Measurements from ENCODE around the gene TPRN. TPM values are rescaled to one million over a fixed set of nuclear protein-coding genes. Genes with fewer than 3 reads are reported as not detected.

TPRN gene
- total RNA-seq, 1 experiment from 2014 or later, result 24.9 TPM

DNA sequence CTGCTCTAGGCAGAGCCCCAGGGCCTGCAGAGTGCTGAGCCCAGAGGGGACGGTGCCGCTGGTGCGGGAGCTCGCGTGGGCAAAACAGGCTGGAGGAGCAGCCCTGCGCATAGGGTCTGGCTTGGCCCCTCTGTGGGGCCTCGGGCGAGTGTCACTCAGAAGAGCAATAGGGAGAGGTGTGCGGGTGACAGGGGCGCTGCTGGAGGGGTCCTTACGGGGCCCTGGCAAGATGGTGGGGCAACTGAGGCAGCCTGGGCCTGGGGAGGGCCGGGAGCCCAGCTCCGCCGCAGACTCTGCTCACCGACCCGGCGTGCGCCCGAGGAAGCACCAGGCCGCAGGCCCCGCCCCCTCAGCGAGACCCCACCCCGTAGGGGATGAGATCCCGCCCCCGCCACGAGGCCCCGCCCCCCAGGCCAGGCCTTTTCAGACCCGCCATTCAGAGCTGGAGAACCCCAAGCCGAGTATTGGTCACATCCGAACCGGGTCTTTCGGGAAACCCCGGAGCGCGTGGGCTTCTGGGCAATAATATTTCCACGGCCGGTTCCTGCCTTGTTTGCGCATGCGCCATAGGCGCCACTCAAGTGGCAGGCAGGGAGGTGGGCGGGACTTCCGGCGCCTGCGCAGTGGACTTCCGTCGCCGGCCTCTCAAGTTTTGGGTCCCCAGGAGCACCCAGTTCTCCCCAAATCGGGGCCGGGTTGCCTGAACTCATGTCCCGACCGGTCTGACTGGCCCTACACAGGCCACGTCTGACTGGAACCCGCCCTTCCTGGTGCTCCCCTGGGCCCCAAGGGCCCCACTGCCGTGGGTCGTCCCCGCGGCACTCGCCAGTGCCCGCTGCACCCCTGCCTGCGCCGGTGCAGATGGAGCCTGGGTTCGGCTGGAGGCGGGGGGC lies 22.8 kb upstream of the TPRN start:
- Histone ChIP-seq H3K9me2 (ENCODE audit: insufficient read depth) (no peaks in the 10 kb centered on the region), H3K36me3 (ENCODE audit: control insufficient read depth in 1 of 2, insufficient read depth in 2 of 2, low read length in 2 of 2) (no peaks in the 10 kb centered on the region), H3K4me3 (replicated peaks in 1 of 2; ENCODE audit: low read depth in 1 of 2, low read length in 2 of 2) (peak overlapping the region; percentile 82 to 99), H2AFZ (ENCODE audit: low read depth, low read length, poor library complexity, severe bottlenecking) (no peak overlapping the region), H3K4me1 (ENCODE audit: control insufficient read depth in 1 of 2, insufficient read depth in 2 of 2, low read length in 2 of 2) (peaks cover 48 to 79% of the 10 kb centered on the region in 2 experiments), H3K27ac (ENCODE audit: low read depth, low read length) (peak overlapping the region; percentile 98), H3K79me2 (ENCODE audit: insufficient read depth, low read length) (no peaks in the 10 kb centered on the region), H4K20me1 (ENCODE audit: insufficient read depth) (no peaks in the 10 kb centered on the region), H3K4me2 (ENCODE audit: low read length) (peak overlapping the region; percentile 99), H3K9me3 (ENCODE audit: control insufficient read depth in 1 of 2, insufficient read depth in 1 of 2, low read depth in 1 of 2, low read length in 2 of 2) (no peaks in the 10 kb centered on the region), H3K9ac (ENCODE audit: low read length) (peak overlapping the region; percentile 97), H3K27me3 (ENCODE audit: insufficient read depth, low read length) (no peaks in the 10 kb centered on the region)
- ATAC-seq, result peak; percentile 69
- intact Hi-C loops (cut with micrococcal nuclease), result loop anchor here (2.0 to 10.0 kb wide), 3 partner anchors 19 to 439 kb away; partner anchors contain the start of genes NDOR1 and TMEM203
- POLR2A ChIA-PET, result interaction anchor here (0.5 to 1.6 kb wide), 13 partner anchors 9 to 222 kb away, joined by 3 to 19 read pairs (median 4); partner anchors contain the start of genes MAN1B1, NDOR1, SSNA1 and TMEM203
- RAD21 ChIA-PET (ENCODE audit: low non-redundant PET in 1 of 2, low total read pairs in 2 of 2, uncharacterized antibody in 2 of 2, unreplicated experiment in 2 of 2), result interaction anchor here (0.5 to 0.6 kb wide), 4 partner anchors 33 to 78 kb away, joined by 3 to 5 read pairs (median 3); no protein-coding TSS in a partner anchor
- TF ChIP-seq ZFX (IDR thresholded peaks at IDR 0.05), result peak; percentile 24
- TF ChIP-seq CTCF (IDR thresholded peaks at IDR 0.05 in 2 of 3, conservative IDR thresholded peaks at IDR 0.05 in 1 of 3; ENCODE audit: borderline replicate concordance in 1 of 3, insufficient read depth in 1 of 3, low read depth in 2 of 3, low read length in 2 of 3), result no peak
- TF ChIP-seq TCF7L2 (IDR thresholded peaks at IDR 0.05; ENCODE audit: borderline replicate concordance, extremely low read depth, insufficient read depth, insufficient read length), result no peak
- TF ChIP-seq RAD21 (IDR thresholded peaks at IDR 0.05; ENCODE audit: low read depth), result no peak
- TF ChIP-seq SP1 (IDR thresholded peaks at IDR 0.05; ENCODE audit: low read depth), result no peak
- peak; percentile 89 for TF ChIP-seq POLR2AphosphoS5 (IDR thresholded peaks at IDR 0.05; ENCODE audit: low read depth, low read length)
- TF ChIP-seq YY1 (IDR thresholded peaks at IDR 0.05; ENCODE audit: extremely low read depth, insufficient replicate concordance, low read depth, low read length), result peak; percentile 83
- TF ChIP-seq POLR2A (IDR thresholded peaks at IDR 0.05; ENCODE audit: borderline replicate concordance, extremely low read depth, insufficient read depth, insufficient read length), result peak; percentile 58
- CTCF ChIA-PET, result interaction anchor here (1.0 to 3.2 kb wide), 8 partner anchors 9 to 177 kb away, joined by 3 to 16 read pairs (median 8); partner anchors contain the start of genes NELFB, NPDC1 and SAPCD2
- DNase-seq (ENCODE audit: low read depth, low spot score), result peak; percentile 97
- no TSS peak for BruUV-seq (replicated peaks)
